HCT116 (cell line): ENCODE data around the gene MYO1G. TPM values are rescaled to one million over a fixed set of nuclear protein-coding genes. Genes with fewer than 3 reads are reported as not detected.

Experiments used
- ATAC-seq: fragments of 200-7000 bp; cut with Tn5 transposase; 2 replicates; pipeline ENCODE4 v1.9.1; 2020; ENCODE audit warnings: mild to moderate bottlenecking, moderate library complexity
- BruUV-seq: library from RNA; stranded (reverse); fragments of 400-500 nt; replicated peaks from 2 replicates; lab custom pipeline; 2021; lab: Mats Ljungman, UMichigan
- CTCF ChIA-PET: fragments of 300-600 bp; sonication (Branson Sonifier 250); formaldehyde crosslinking; loops from one replicate; lab custom pipeline; 2021; ENCODE audit warnings: antibody characterized with exemption; lab: Charles Lee
- POLR2A ChIA-PET: fragments of 300-600, 350-600 bp; sonication (Branson Sonifier 250); formaldehyde crosslinking; loops from one replicate; lab custom pipeline; 2021; ENCODE audit warnings: antibody characterized with exemption; lab: Charles Lee
- RAD21 ChIA-PET, 2 experiments: fragments of 300-600 bp; sonication (Branson Sonifier 250); formaldehyde crosslinking; loops; one replicate each; lab custom pipeline; 2023; ENCODE audit warnings: low total read pairs in 2 of 2; ENCODE audit not compliant: uncharacterized antibody in 2 of 2, unreplicated experiment in 2 of 2, low non-redundant PET in 1 of 2; lab: Charles Lee
- DNase-seq: peaks from one replicate; pipeline ENCODE4 v3.0.0-alpha.2; 2010; ENCODE audit warnings: low read depth, low spot score
- H2AFZ ChIP-seq: fragments of 200-600 bp; shearing (Covaris generic), sonication (generic); 2 replicates; pipeline ENCODE4 v1.6.1; 2017; ENCODE audit warnings: low read depth, mixed run types, mixed read lengths, antibody characterized with exemption, low read length; ENCODE audit not compliant: poor library complexity, severe bottlenecking
- H3K27ac ChIP-seq: 2 replicates; pipeline ENCODE4 v1.5.1; 2012; ENCODE audit warnings: low read depth, low read length
- H3K27me3 ChIP-seq: fragments of 200-600 bp; sonication (generic); 2 replicates; pipeline ENCODE4 v1.6.1; 2016; ENCODE audit warnings: mixed run types, low read length, mixed read lengths; ENCODE audit not compliant: insufficient read depth
- H3K36me3 ChIP-seq, 2 experiments: fragments of 200-500 bp in 1 of 2; fragments of 200-600 bp in 1 of 2; sonication (Bioruptor generic) in 1 of 2; sonication (generic) in 1 of 2; 2 replicates each; pipeline versions ENCODE4 v1.5.1 to v1.6.1; 2014 to 2016; ENCODE audit warnings: low read length in 2 of 2, inconsistent platforms in 1 of 2, mixed read lengths in 1 of 2, mixed run types in 1 of 2; ENCODE audit not compliant: insufficient read depth in 2 of 2, control insufficient read depth in 1 of 2
- H3K4me1 ChIP-seq, 2 experiments: fragments of 200-600 bp in 1 of 2; sonication (generic) in 1 of 2; 2 replicates each; pipeline versions ENCODE4 v1.5.1 to v1.6.1; 2012 to 2017; ENCODE audit warnings: low read length in 2 of 2, inconsistent platforms in 1 of 2, mild to moderate bottlenecking in 1 of 2, mixed read lengths in 1 of 2, mixed run types in 1 of 2, moderate library complexity in 1 of 2; ENCODE audit not compliant: insufficient read depth in 2 of 2, control insufficient read depth in 1 of 2
- H3K4me2 ChIP-seq: fragments of 200-600 bp; sonication (generic); 2 replicates; pipeline ENCODE4 v1.6.1; 2017; ENCODE audit warnings: mixed run types, low read length, mixed read lengths
- H3K4me3 ChIP-seq, 2 experiments: fragments of 200-600 bp in 1 of 2; sonication (generic) in 1 of 2; replicated peaks in 1 of 2; 2 replicates each; pipeline ENCODE4 v1.5.1; 2011 to 2016; ENCODE audit warnings: low read length in 2 of 2, control low read depth in 1 of 2, low read depth in 1 of 2, mild to moderate bottlenecking in 1 of 2, mixed read lengths in 1 of 2, mixed run types in 1 of 2
- H3K79me2 ChIP-seq: fragments of 200-600 bp; sonication (generic); 2 replicates; pipeline ENCODE4 v1.6.1; 2017; ENCODE audit warnings: mild to moderate bottlenecking, mixed run types, low read length, moderate library complexity, mixed read lengths; ENCODE audit not compliant: insufficient read depth
- H3K9ac ChIP-seq: fragments of 200-600 bp; sonication (generic); 2 replicates; pipeline ENCODE4 v1.6.1; 2016; ENCODE audit warnings: low read length, mixed read lengths
- H3K9me2 ChIP-seq: fragments of 200-600 bp; sonication (generic), shearing (Covaris generic); 2 replicates; pipeline ENCODE4 v1.6.1; 2017; ENCODE audit warnings: mixed run types, mild to moderate bottlenecking, moderate library complexity; ENCODE audit not compliant: insufficient read depth
- H3K9me3 ChIP-seq, 2 experiments: fragments of 200-500 bp in 1 of 2; fragments of 200-600 bp in 1 of 2; sonication (Bioruptor generic) in 1 of 2; sonication (generic) in 1 of 2; 2 replicates each; pipeline ENCODE4 v1.6.1; 2014 to 2017; ENCODE audit warnings: low read length in 2 of 2, mixed read lengths in 2 of 2, inconsistent platforms in 1 of 2, low read depth in 1 of 2, mild to moderate bottlenecking in 1 of 2, mixed run types in 1 of 2, moderate library complexity in 1 of 2; ENCODE audit not compliant: control insufficient read depth in 1 of 2, insufficient read depth in 1 of 2
- H4K20me1 ChIP-seq: fragments of 200-600 bp; sonication (generic), shearing (Covaris generic); 2 replicates; pipeline ENCODE4 v1.6.1; 2017; ENCODE audit warnings: mixed run types, mild to moderate bottlenecking, moderate library complexity; ENCODE audit not compliant: insufficient read depth
- CBX3 ChIP-seq: IDR thresholded peaks from 2 replicates; pipeline ENCODE4 v1.6.1; 2012; ENCODE audit warnings: low read depth
- CEBPB ChIP-seq: IDR thresholded peaks from 2 replicates; pipeline ENCODE4 v1.6.1; 2012; ENCODE audit warnings: low read depth
- EGR1 ChIP-seq: IDR thresholded peaks from 2 replicates; pipeline ENCODE4 v1.6.1; 2012; ENCODE audit warnings: low read depth
- ELF1 ChIP-seq: IDR thresholded peaks from 2 replicates; pipeline ENCODE4 v1.6.1; 2012; ENCODE audit warnings: low read depth, borderline replicate concordance
- EZH2 ChIP-seq: fragments of 200-600 bp; sonication (generic); IDR thresholded peaks from 2 replicates; pipeline ENCODE4 v1.6.1; 2017; ENCODE audit warnings: antibody characterized with exemption, mixed run types
- EZH2phosphoT487 ChIP-seq: fragments of 200-600 bp; IDR thresholded peaks from 2 replicates; pipeline ENCODE4 v1.6.1; 2018; ENCODE audit warnings: antibody characterized with exemption, borderline replicate concordance
- FOSL1 ChIP-seq: IDR thresholded peaks from 2 replicates; pipeline ENCODE4 v1.6.1; 2012; ENCODE audit warnings: low read depth
- JUND ChIP-seq: IDR thresholded peaks from 2 replicates; pipeline ENCODE4 v1.6.1; 2012
- POLR2A ChIP-seq: IDR thresholded peaks from 2 replicates; pipeline ENCODE4 v1.7.0; 2011; ENCODE audit warnings: borderline replicate concordance; ENCODE audit not compliant: insufficient read depth, insufficient read length; ENCODE audit errors: extremely low read depth
- POLR2AphosphoS5 ChIP-seq: IDR thresholded peaks from 2 replicates; pipeline ENCODE4 v1.6.1; 2011; ENCODE audit warnings: mild to moderate bottlenecking, low read depth, low read length, moderate library complexity
- RAD21 ChIP-seq: IDR thresholded peaks from 2 replicates; pipeline ENCODE4 v1.6.1; 2012; ENCODE audit warnings: low read depth, mild to moderate bottlenecking
- SIN3A ChIP-seq: IDR thresholded peaks from 2 replicates; pipeline ENCODE4 v1.6.1; 2012; ENCODE audit warnings: low read depth
- SP1 ChIP-seq: IDR thresholded peaks from 2 replicates; pipeline ENCODE4 v1.6.1; 2012; ENCODE audit warnings: low read depth
- SRF ChIP-seq: IDR thresholded peaks from 2 replicates; pipeline ENCODE4 v1.6.1; 2012; ENCODE audit warnings: low read depth
- TCF7L2 ChIP-seq: IDR thresholded peaks from 2 replicates; pipeline ENCODE4 v1.7.0; 2011; ENCODE audit warnings: borderline replicate concordance, inconsistent platforms; ENCODE audit not compliant: insufficient read depth, insufficient read length; ENCODE audit errors: extremely low read depth
- YY1 ChIP-seq: IDR thresholded peaks from 2 replicates; pipeline ENCODE4 v1.6.1; 2011; ENCODE audit warnings: low read length, low read depth, moderate library complexity, mild to moderate bottlenecking; ENCODE audit not compliant: insufficient replicate concordance; ENCODE audit errors: extremely low read depth
- ZFX ChIP-seq: fragments of 450-650 bp; IDR thresholded peaks from 2 replicates; pipeline ENCODE4 v1.6.1; 2017
- ZNF274 ChIP-seq: fragments of 200-500 bp; sonication (Bioruptor generic); IDR thresholded peaks from 2 replicates; pipeline ENCODE4 v1.6.1; 2014; ENCODE audit warnings: mild to moderate bottlenecking, low read depth, low read length, inconsistent platforms
- intact Hi-C: fragments of 100-400 bp; cut with micrococcal nuclease; formaldehyde crosslinking; loops from 2 replicates; pipeline ENCODE4 v1.10.0; 2022
- total RNA-seq: library from RNA; stranded (reverse); gene quantifications from one replicate; pipeline ENCODE4 v1.2.1, GENCODE V29; 2021; ENCODE audit not compliant: unreplicated experiment
- TF ChIP-seq, protein P1 (sequence below): IDR thresholded peaks from 2 replicates; pipeline ENCODE4 v1.6.1; 2012; ENCODE audit warnings: low read depth
- TF ChIP-seq, protein P2 (sequence below): IDR thresholded peaks from 2 replicates; pipeline ENCODE4 v1.6.1; 2011; ENCODE audit warnings: mild to moderate bottlenecking, low read length, moderate library complexity; ENCODE audit not compliant: insufficient replicate concordance; ENCODE audit errors: extremely low read depth
- TF ChIP-seq, protein P3 (sequence below): IDR thresholded peaks from 2 replicates; pipeline ENCODE4 v1.6.1; 2012

MYO1G gene
- total RNA-seq, 1 experiment from 2014 or later = 0.74 TPM

DNA sequence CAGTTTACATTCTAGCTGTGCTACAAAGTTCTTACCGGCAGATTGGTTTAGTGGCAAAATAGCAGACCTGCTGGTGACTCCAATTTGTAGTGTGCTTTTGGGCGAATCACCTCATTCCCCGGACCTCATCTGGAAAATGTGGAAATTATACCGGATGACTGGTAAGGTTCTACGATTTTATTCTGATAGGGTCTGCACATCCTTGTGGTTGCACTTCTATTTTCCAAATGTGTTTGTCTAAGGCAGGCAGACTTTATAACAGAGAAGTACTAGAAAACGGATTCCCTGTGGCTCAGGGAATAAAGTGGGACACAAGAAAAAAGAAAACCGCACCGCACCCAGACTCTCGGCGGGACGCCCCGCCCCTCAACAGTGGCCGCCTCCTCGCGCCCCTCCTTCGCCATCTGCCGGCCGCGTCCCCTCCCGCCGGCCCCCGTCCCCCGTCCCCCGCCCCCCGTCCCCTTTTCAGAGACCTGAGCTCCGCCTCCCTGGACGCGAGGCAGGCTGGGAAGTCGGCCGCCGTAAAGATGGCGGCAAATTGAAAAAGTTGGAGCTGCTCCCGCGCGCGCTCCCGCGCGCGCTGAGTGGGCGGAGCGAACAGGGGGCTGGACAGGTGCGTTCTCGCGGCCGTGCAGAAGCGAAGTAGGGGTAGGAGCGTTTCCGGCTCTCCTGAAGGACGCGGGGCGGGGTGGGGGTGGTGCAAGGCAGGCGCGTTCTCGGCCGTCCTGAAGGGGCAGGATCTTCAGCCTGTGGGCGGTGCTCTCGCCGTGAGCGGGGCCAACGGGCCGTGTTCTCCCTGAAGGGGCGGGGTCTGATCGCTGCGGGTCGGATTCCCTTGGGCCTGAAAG lies 20.7 kb upstream of the MYO1G start:
- peak overlapping the region; percentile 82 for H3K9ac ChIP-seq
- CTCF ChIA-PET = interaction anchor here (0.6 to 1.3 kb wide), 5 partner anchors 20 to 141 kb away, joined by 3 to 6 read pairs (median 3); no protein-coding TSS in a partner anchor
- peak; percentile 96 for DNase-seq
- intact Hi-C loops = loop anchor here (1.0 to 2.0 kb wide), 2 partner anchors 13 to 111 kb away; partner anchors contain the start of gene TBRG4
- peak; percentile 92 for ATAC-seq
- H3K4me1 ChIP-seq = peaks cover 0 to 19% of the 10 kb centered on the region in 2 experiments; a peak in 2 of 4 replicates
- H4K20me1 ChIP-seq = no peaks in the 10 kb centered on the region
- peaks cover 33% of the 10 kb centered on the region for H3K79me2 ChIP-seq
- peak overlapping the region; percentile 55 for H3K27ac ChIP-seq
- peak overlapping the region; percentile 99 for H3K4me2 ChIP-seq
- H3K36me3 ChIP-seq = no peaks in the 10 kb centered on the region
- H2AFZ ChIP-seq = peak overlapping the region; percentile 100
- no peaks in the 10 kb centered on the region for H3K9me3 ChIP-seq
- no peaks in the 10 kb centered on the region for H3K9me2 ChIP-seq
- peak overlapping the region; percentile 53 to 73 for H3K4me3 ChIP-seq
- POLR2A ChIA-PET = interaction anchor here (0.5 to 1.2 kb wide), 5 partner anchors 11 to 417 kb away, joined by 3 to 8 read pairs (median 4); partner anchors contain the start of gene TMED4
- TSS peak; percentile 88 for BruUV-seq
- RAD21 ChIA-PET = interaction anchor here in 1 of 2 experiments (0.6 to 0.7 kb wide), 2 partner anchors 67 to 142 kb away, joined by 4 to 6 read pairs; no protein-coding TSS in a partner anchor
- H3K27me3 ChIP-seq = no peaks in the 10 kb centered on the region
- TF ChIP-seq EZH2phosphoT487 = no peak
- TF ChIP-seq TCF7L2 = no peak
- peak; percentile 41 for TF ChIP-seq POLR2A
- TF ChIP-seq EZH2 = no peak
- TF ChIP-seq, protein P1, sequence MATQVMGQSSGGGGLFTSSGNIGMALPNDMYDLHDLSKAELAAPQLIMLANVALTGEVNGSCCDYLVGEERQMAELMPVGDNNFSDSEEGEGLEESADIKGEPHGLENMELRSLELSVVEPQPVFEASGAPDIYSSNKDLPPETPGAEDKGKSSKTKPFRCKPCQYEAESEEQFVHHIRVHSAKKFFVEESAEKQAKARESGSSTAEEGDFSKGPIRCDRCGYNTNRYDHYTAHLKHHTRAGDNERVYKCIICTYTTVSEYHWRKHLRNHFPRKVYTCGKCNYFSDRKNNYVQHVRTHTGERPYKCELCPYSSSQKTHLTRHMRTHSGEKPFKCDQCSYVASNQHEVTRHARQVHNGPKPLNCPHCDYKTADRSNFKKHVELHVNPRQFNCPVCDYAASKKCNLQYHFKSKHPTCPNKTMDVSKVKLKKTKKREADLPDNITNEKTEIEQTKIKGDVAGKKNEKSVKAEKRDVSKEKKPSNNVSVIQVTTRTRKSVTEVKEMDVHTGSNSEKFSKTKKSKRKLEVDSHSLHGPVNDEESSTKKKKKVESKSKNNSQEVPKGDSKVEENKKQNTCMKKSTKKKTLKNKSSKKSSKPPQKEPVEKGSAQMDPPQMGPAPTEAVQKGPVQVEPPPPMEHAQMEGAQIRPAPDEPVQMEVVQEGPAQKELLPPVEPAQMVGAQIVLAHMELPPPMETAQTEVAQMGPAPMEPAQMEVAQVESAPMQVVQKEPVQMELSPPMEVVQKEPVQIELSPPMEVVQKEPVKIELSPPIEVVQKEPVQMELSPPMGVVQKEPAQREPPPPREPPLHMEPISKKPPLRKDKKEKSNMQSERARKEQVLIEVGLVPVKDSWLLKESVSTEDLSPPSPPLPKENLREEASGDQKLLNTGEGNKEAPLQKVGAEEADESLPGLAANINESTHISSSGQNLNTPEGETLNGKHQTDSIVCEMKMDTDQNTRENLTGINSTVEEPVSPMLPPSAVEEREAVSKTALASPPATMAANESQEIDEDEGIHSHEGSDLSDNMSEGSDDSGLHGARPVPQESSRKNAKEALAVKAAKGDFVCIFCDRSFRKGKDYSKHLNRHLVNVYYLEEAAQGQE = no peak
- TF ChIP-seq CBX3 = no peak
- TF ChIP-seq FOSL1 = no peak
- TF ChIP-seq CEBPB = no peak
- TF ChIP-seq ZNF274 = no peak
- no peak for TF ChIP-seq RAD21
- no peak for TF ChIP-seq ELF1
- TF ChIP-seq JUND = no peak
- TF ChIP-seq, protein P2, sequence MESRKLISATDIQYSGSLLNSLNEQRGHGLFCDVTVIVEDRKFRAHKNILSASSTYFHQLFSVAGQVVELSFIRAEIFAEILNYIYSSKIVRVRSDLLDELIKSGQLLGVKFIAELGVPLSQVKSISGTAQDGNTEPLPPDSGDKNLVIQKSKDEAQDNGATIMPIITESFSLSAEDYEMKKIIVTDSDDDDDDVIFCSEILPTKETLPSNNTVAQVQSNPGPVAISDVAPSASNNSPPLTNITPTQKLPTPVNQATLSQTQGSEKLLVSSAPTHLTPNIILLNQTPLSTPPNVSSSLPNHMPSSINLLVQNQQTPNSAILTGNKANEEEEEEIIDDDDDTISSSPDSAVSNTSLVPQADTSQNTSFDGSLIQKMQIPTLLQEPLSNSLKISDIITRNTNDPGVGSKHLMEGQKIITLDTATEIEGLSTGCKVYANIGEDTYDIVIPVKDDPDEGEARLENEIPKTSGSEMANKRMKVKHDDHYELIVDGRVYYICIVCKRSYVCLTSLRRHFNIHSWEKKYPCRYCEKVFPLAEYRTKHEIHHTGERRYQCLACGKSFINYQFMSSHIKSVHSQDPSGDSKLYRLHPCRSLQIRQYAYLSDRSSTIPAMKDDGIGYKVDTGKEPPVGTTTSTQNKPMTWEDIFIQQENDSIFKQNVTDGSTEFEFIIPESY = peak; percentile 86
- TF ChIP-seq SIN3A = peak; percentile 56
- peak; percentile 87 for TF ChIP-seq YY1
- peak; percentile 22; the same call in 1 of the 2 replicates for TF ChIP-seq SRF
- TF ChIP-seq, protein P3, sequence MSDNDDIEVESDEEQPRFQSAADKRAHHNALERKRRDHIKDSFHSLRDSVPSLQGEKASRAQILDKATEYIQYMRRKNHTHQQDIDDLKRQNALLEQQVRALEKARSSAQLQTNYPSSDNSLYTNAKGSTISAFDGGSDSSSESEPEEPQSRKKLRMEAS = peak; percentile 48
- no peak for TF ChIP-seq ZFX
- TF ChIP-seq EGR1 = peak; percentile 83
- peak; percentile 64; the same call in 1 of the 2 replicates for TF ChIP-seq SP1
- TF ChIP-seq POLR2AphosphoS5 = peak; percentile 51; the same call in 1 of the 2 replicates
